ENCODE data around the gene ARPC5. TPM values are rescaled to one million over a fixed set of nuclear protein-coding genes. Genes with fewer than 3 reads are reported as not detected.

The ARPC5 gene
- polyA plus RNA-seq, 1 experiment, result 293 TPM

GRCh38 chr1:183675883-183676585, 40.5 kb upstream of the ARPC5 start:
- ChIA-PET POLR2A (interaction anchor here (0.6 kb wide), 1 partner anchor 170 kb away, joined by 3 read pairs; no protein-coding TSS in a partner anchor), CTCF (interaction anchor here (0.9 to 5.0 kb wide), 4 partner anchors 9 to 240 kb away, joined by 3 to 38 read pairs (median 10); no protein-coding TSS in a partner anchor)
- no peak for DNase-seq (ENCODE audit: low read depth, low spot score)
- no peaks in the 10 kb centered on the region for H3K9me3 ChIP-seq (ENCODE audit: control insufficient read depth, insufficient read depth, low read length)
- no peak overlapping the region for H3K4me3 ChIP-seq (ENCODE audit: low read depth, low read length)
- TF ChIP-seq, protein P1, sequence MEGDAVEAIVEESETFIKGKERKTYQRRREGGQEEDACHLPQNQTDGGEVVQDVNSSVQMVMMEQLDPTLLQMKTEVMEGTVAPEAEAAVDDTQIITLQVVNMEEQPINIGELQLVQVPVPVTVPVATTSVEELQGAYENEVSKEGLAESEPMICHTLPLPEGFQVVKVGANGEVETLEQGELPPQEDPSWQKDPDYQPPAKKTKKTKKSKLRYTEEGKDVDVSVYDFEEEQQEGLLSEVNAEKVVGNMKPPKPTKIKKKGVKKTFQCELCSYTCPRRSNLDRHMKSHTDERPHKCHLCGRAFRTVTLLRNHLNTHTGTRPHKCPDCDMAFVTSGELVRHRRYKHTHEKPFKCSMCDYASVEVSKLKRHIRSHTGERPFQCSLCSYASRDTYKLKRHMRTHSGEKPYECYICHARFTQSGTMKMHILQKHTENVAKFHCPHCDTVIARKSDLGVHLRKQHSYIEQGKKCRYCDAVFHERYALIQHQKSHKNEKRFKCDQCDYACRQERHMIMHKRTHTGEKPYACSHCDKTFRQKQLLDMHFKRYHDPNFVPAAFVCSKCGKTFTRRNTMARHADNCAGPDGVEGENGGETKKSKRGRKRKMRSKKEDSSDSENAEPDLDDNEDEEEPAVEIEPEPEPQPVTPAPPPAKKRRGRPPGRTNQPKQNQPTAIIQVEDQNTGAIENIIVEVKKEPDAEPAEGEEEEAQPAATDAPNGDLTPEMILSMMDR (IDR thresholded peaks at IDR 0.05; ENCODE audit: low read depth, low read length), result no peak
- H3K27me3 ChIP-seq (ENCODE audit: control insufficient read depth, insufficient read depth, low read length), result no peaks in the 10 kb centered on the region
- H3K27ac ChIP-seq (ENCODE audit: low read depth, low read length), result no peak overlapping the region

GRCh38 chr1:183675381-183675780, 39.8 kb upstream of the ARPC5 start:
- Histone ChIP-seq H3K9me3 (ENCODE audit: control insufficient read depth, insufficient read depth, low read length) (no peaks in the 10 kb centered on the region), H3K27me3 (ENCODE audit: control insufficient read depth, insufficient read depth, low read length) (no peaks in the 10 kb centered on the region), H3K4me3 (ENCODE audit: low read depth, low read length) (no peak overlapping the region), H3K27ac (ENCODE audit: low read depth, low read length) (no peak overlapping the region)
- POLR2A ChIA-PET, result no interaction called here
- DNase-seq (ENCODE audit: low read depth, low spot score), result no peak
- CTCF ChIA-PET, result interaction anchor here (0.9 to 5.0 kb wide), 3 partner anchors 9 to 20 kb away, joined by 3 to 38 read pairs (median 14); no protein-coding TSS in a partner anchor
- TF ChIP-seq, protein P1 (IDR thresholded peaks at IDR 0.05; ENCODE audit: low read depth, low read length), result no peak

GRCh38 chr1:183674886-183675285, 39.3 kb upstream of the ARPC5 start:
- ChIA-PET POLR2A (no interaction called here), CTCF (interaction anchor here (1.6 to 5.0 kb wide), 4 partner anchors 10 to 241 kb away, joined by 4 to 38 read pairs (median 14); no protein-coding TSS in a partner anchor)
- TF ChIP-seq, protein P1 (IDR thresholded peaks at IDR 0.05; ENCODE audit: low read depth, low read length), result no peak
- Histone ChIP-seq H3K4me3 (ENCODE audit: low read depth, low read length) (no peak overlapping the region), H3K27me3 (ENCODE audit: control insufficient read depth, insufficient read depth, low read length) (no peaks in the 10 kb centered on the region), H3K27ac (ENCODE audit: low read depth, low read length) (no peak overlapping the region), H3K9me3 (ENCODE audit: control insufficient read depth, insufficient read depth, low read length) (no peaks in the 10 kb centered on the region)
- DNase-seq (ENCODE audit: low read depth, low spot score), result no peak

DNA sequence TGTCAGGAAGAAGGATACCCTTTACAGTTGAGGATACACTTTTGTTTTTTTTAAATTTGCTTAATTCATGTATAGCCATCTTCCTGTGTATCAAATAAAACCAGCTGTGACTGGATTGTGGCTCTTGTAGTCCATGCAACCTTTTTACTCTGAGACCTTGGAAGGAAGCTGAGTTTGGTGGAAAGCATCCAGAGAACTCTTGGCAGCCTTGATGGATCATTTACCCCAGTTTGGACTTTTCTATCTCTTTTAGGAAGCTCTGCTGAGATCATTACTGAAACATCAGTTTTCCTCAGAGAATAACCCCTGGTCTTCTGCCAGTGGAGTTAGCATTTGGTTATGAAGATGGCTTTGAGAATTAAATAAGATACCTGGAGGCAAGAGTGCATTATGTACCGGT, 38.8 kb upstream of the ARPC5 start:
- H3K27me3 ChIP-seq (ENCODE audit: control insufficient read depth, insufficient read depth, low read length), result no peaks in the 10 kb centered on the region
- ChIA-PET POLR2A (no interaction called here), CTCF (interaction anchor here (1.6 to 5.0 kb wide), 3 partner anchors 10 to 241 kb away, joined by 4 to 38 read pairs (median 13); no protein-coding TSS in a partner anchor)
- H3K27ac ChIP-seq (ENCODE audit: low read depth, low read length), result no peak overlapping the region
- no peak overlapping the region for H3K4me3 ChIP-seq (ENCODE audit: low read depth, low read length)
- TF ChIP-seq, protein P1 (IDR thresholded peaks at IDR 0.05; ENCODE audit: low read depth, low read length), result no peak
- no peak for DNase-seq (ENCODE audit: low read depth, low spot score)
- no peaks in the 10 kb centered on the region for H3K9me3 ChIP-seq (ENCODE audit: control insufficient read depth, insufficient read depth, low read length)

GRCh38 chr1:183673605-183674323, 38.2 kb upstream of the ARPC5 start:
- CTCF ChIA-PET, result interaction anchor here (1.6 to 5.0 kb wide), 3 partner anchors 11 to 242 kb away, joined by 4 to 38 read pairs (median 13); no protein-coding TSS in a partner anchor
- H3K4me3 ChIP-seq (ENCODE audit: low read depth, low read length), result no peak overlapping the region
- no peak for DNase-seq (ENCODE audit: low read depth, low spot score)

More at GRCh38 chr1:183673605-183674323, 38.2 kb upstream of the ARPC5 start:
- H3K9me3 ChIP-seq (ENCODE audit: control insufficient read depth, insufficient read depth, low read length), result no peaks in the 10 kb centered on the region
- POLR2A ChIA-PET, result no interaction called here
- no peaks in the 10 kb centered on the region for H3K27me3 ChIP-seq (ENCODE audit: control insufficient read depth, insufficient read depth, low read length)
- H3K27ac ChIP-seq (ENCODE audit: low read depth, low read length), result no peak overlapping the region
- TF ChIP-seq, protein P1 (IDR thresholded peaks at IDR 0.05; ENCODE audit: low read depth, low read length), result no peak
